ENCODE data around the gene CLDN25. TPM values are rescaled to one million over a fixed set of nuclear protein-coding genes. Genes with fewer than 3 reads are reported as not detected.

Gene CLDN25
- total RNA-seq, 1 donor from 2014 or later, result not detected

- intact Hi-C loops (cut with micrococcal nuclease), result loop anchor here (10.0 kb wide), 1 partner anchor 459 kb away; no protein-coding TSS in a partner anchor
Observed at GRCh38 chr11:113805640-113806039, 26.0 kb downstream of the CLDN25 start.

GRCh38 chr11:113806406-113806805 is 26.8 kb downstream of the CLDN25 start:
- intact Hi-C loops (cut with micrococcal nuclease), result loop anchor here (10.0 kb wide), 1 partner anchor 458 kb away; no protein-coding TSS in a partner anchor

GRCh38 chr11:113808931-113809330 is 29.3 kb downstream of the CLDN25 start:
- intact Hi-C loops (cut with micrococcal nuclease), result loop anchor here (10.0 kb wide), 1 partner anchor 456 kb away; no protein-coding TSS in a partner anchor

- intact Hi-C loops (cut with micrococcal nuclease), result no loop called here
Observed at GRCh38 chr11:113814181-113814580, 34.6 kb downstream of the CLDN25 start.

- intact Hi-C loops (cut with micrococcal nuclease), result no loop called here
Observed at GRCh38 chr11:113817162-113817561, 37.6 kb downstream of the CLDN25 start.

GRCh38 chr11:113817626-113818025 is 38.0 kb downstream of the CLDN25 start:
- intact Hi-C loops (cut with micrococcal nuclease), result no loop called here

GRCh38 chr11:113818426-113818825 is 38.8 kb downstream of the CLDN25 start:
- intact Hi-C loops (cut with micrococcal nuclease), result no loop called here

- intact Hi-C loops (cut with micrococcal nuclease), result no loop called here
Observed at GRCh38 chr11:113827477-113827876, 47.9 kb downstream of the CLDN25 start.

GRCh38 chr11:113828191-113828590 is 48.6 kb downstream of the CLDN25 start:
- intact Hi-C loops (cut with micrococcal nuclease), result no loop called here

- intact Hi-C loops (cut with micrococcal nuclease), result no loop called here
Observed at GRCh38 chr11:113829751-113830150, 50.2 kb downstream of the CLDN25 start.

Other genes starting within 250 kb of the CLDN25 start
- 0.48 and 0.66 TPM in 2 replicates for gene TMPRSS5, start 73.5 kb upstream of the CLDN25 start, total RNA-seq
- 21.0 and 23.3 TPM in 2 replicates for gene ZW10, start 6.1 kb upstream of the CLDN25 start, total RNA-seq
- 41.4 and 44.1 TPM in 2 replicates for gene USP28, start 95.8 kb downstream of the CLDN25 start, total RNA-seq
- gene HTR3B, start 125.0 kb downstream of the CLDN25 start, total RNA-seq, result not detected in 2 replicates
- gene HTR3A, start 195.3 kb downstream of the CLDN25 start, total RNA-seq, result not detected in 2 replicates

All from T-helper 2 cell treated with Interferon-gamma antibody and Interleukin-4, amounts not matched to agents 100 ng/mL and 5 ng/mL, for 36 hours (primary cell).